ENCODE measurements around the gene GPR162. TPM values are rescaled to one million over a fixed set of nuclear protein-coding genes. Genes with fewer than 3 reads are reported as not detected.

The GPR162 gene
- total RNA-seq, 1 donor: 4.2 TPM

DNA sequence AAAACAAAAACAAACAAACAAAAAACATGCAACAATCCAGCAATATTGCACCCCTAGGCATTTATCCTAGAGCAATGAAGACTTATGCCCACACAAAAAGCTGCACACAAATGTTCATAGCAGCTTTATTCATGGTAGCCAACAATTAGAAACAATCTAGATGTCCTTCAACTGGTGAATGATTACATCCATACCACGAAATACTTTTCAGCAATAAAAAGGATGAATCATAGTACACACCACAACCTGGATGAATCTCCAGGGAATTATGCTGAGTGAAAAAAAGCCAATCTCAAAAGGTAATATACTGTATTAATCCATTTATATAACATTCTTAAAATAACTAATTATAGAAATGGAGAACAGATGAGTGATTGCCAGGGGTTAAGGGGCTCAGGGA is 14.5 kb upstream of the GPR162 start:
- no peak overlapping the region for H3K4me3 ChIP-seq (ENCODE audit: low read length)
- peaks cover 1% of the 10 kb centered on the region for H3K4me1 ChIP-seq (ENCODE audit: insufficient read depth, low read length)
- no peaks in the 10 kb centered on the region for H3K9me3 ChIP-seq (ENCODE audit: low read depth, low read length)
- no peaks in the 10 kb centered on the region for H3K27me3 ChIP-seq (ENCODE audit: insufficient read depth, low read length)

- Histone ChIP-seq H3K27me3 (ENCODE audit: insufficient read depth, low read length) (no peaks in the 10 kb centered on the region), H3K4me3 (ENCODE audit: low read length) (no peak overlapping the region), H3K9me3 (ENCODE audit: low read depth, low read length) (no peaks in the 10 kb centered on the region), H3K4me1 (ENCODE audit: insufficient read depth, low read length) (peaks cover 12% of the 10 kb centered on the region)
Measured at GRCh38 chr12:6809056-6809455, 12.6 kb upstream of the GPR162 start.

- H3K4me3 ChIP-seq (ENCODE audit: low read length): no peak overlapping the region
- peaks cover 12% of the 10 kb centered on the region for H3K4me1 ChIP-seq (ENCODE audit: insufficient read depth, low read length)
- H3K9me3 ChIP-seq (ENCODE audit: low read depth, low read length): no peaks in the 10 kb centered on the region
- H3K27me3 ChIP-seq (ENCODE audit: insufficient read depth, low read length): no peaks in the 10 kb centered on the region
Measured at GRCh38 chr12:6810758-6811157, 10.9 kb upstream of the GPR162 start.

- Histone ChIP-seq H3K4me3 (ENCODE audit: low read length) (no peak overlapping the region), H3K9me3 (ENCODE audit: low read depth, low read length) (no peaks in the 10 kb centered on the region), H3K4me1 (ENCODE audit: insufficient read depth, low read length) (peaks cover 12% of the 10 kb centered on the region), H3K27me3 (ENCODE audit: insufficient read depth, low read length) (no peaks in the 10 kb centered on the region)
Measured at GRCh38 chr12:6813363-6813762, 8.3 kb upstream of the GPR162 start.

DNA sequence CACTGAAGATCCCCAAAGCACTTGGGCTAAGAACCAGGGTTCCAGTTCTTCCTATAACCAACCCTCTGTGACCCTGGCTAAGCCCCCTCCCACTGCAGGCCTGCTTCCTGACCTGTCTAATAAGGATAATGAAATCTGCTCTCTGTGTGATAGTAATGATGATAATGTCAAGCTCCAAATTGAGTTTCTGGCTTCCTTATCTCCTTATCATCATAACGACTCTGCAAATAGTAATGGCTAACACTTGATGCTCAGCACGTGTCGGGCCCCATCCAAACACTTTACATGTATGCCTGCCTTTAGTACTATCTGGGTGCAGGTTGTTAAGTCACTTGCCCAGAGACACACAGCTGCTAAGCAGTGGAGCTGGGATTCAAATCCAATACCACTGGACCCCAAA is 5.0 kb upstream of the GPR162 start:
- H3K4me1 ChIP-seq (ENCODE audit: insufficient read depth, low read length): peaks cover 24% of the 10 kb centered on the region
- no peaks in the 10 kb centered on the region for H3K9me3 ChIP-seq (ENCODE audit: low read depth, low read length)
- no peak overlapping the region for H3K4me3 ChIP-seq (ENCODE audit: low read length)

GRCh38 chr12:6817098-6817497 is 4.5 kb upstream of the GPR162 start:
- no peak overlapping the region for H3K4me3 ChIP-seq (ENCODE audit: low read length)
- H3K27me3 ChIP-seq (ENCODE audit: insufficient read depth, low read length): peaks cover 2% of the 10 kb centered on the region
- H3K4me1 ChIP-seq (ENCODE audit: insufficient read depth, low read length): peaks cover 28% of the 10 kb centered on the region
- H3K9me3 ChIP-seq (ENCODE audit: low read depth, low read length): no peaks in the 10 kb centered on the region

More for the DNA sequence above, 5.0 kb upstream of the GPR162 start:
- H3K27me3 ChIP-seq (ENCODE audit: insufficient read depth, low read length): no peaks in the 10 kb centered on the region

DNA sequence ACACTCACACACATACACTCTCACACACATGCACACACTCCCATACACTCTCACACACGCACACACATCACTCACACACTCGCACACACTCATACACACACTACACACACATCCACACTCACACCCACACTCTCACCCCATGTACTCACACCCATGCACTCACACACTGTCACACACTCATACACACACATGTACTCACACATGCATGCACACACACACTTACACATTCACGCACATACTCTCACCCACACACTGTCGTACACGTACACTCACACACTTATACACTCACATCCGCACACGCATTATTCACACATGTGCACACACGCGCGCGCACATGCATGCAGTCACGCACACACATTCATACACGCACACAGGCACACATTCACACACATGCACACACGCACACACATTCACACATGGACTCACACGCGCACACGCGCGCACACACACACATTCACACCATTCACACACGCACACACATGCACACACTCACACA is 3.9 kb upstream of the GPR162 start:
- Histone ChIP-seq H3K4me3 (ENCODE audit: low read length) (no peak overlapping the region), H3K4me1 (ENCODE audit: insufficient read depth, low read length) (peaks cover 25% of the 10 kb centered on the region), H3K9me3 (ENCODE audit: low read depth, low read length) (no peaks in the 10 kb centered on the region), H3K27me3 (ENCODE audit: insufficient read depth, low read length) (peaks cover 5% of the 10 kb centered on the region)

DNA sequence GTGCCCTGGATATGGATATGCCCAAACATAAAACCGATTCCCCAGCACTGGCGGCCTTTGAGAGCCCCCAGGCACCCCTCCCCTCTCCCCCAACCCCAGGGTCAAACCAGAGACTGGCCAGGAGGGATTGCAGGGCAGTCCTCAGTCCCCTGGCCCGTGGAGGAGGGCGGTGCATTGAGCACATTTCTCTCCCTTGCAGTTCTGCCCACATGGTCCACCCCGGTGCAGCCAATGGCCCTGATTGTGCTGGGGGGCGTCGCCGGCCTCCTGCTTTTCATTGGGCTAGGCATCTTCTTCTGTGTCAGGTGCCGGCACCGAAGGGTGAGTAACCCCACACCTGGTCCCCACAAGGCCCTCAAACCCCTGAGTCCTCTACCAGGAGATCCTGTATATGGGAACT is 3.4 kb upstream of the GPR162 start:
- peaks cover 20% of the 10 kb centered on the region for H3K4me1 ChIP-seq (ENCODE audit: insufficient read depth, low read length)
- no peaks in the 10 kb centered on the region for H3K9me3 ChIP-seq (ENCODE audit: low read depth, low read length)
- peaks cover 5% of the 10 kb centered on the region for H3K27me3 ChIP-seq (ENCODE audit: insufficient read depth, low read length)
- H3K4me3 ChIP-seq (ENCODE audit: low read length): no peak overlapping the region

DNA sequence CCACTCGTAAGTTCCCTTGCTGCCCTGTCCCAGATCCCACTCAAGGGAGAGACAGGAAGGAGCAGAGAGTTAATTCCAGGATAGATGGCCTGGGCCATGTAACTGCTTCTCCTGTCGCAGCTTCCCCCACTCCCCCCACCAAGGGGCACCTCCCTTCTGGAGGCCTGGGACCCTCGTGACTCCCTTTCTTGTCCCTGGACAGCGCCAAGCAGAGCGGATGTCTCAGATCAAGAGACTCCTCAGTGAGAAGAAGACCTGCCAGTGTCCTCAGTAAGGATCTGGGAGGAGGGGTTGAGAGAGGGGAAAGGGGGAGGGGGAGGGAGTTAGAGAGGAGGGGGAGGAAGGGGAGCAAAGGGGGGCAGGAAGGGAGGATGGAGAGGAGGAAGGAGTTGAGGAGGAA is 3.0 kb upstream of the GPR162 start:
- no peaks in the 10 kb centered on the region for H3K9me3 ChIP-seq (ENCODE audit: low read depth, low read length)
- H3K4me1 ChIP-seq (ENCODE audit: insufficient read depth, low read length): peaks cover 20% of the 10 kb centered on the region
- peaks cover 5% of the 10 kb centered on the region for H3K27me3 ChIP-seq (ENCODE audit: insufficient read depth, low read length)
- H3K4me3 ChIP-seq (ENCODE audit: low read length): no peak overlapping the region

GRCh38 chr12:6819106-6820030 is 2.3 kb upstream of the GPR162 start:
- Histone ChIP-seq H3K9me3 (ENCODE audit: low read depth, low read length) (no peaks in the 10 kb centered on the region), H3K27me3 (ENCODE audit: insufficient read depth, low read length) (peaks cover 5% of the 10 kb centered on the region), H3K4me3 (ENCODE audit: low read length) (no peak overlapping the region), H3K4me1 (ENCODE audit: insufficient read depth, low read length) (peaks cover 20% of the 10 kb centered on the region)

- no peak overlapping the region for H3K4me3 ChIP-seq (ENCODE audit: low read length)
- peaks cover 5% of the 10 kb centered on the region for H3K27me3 ChIP-seq (ENCODE audit: insufficient read depth, low read length)
- H3K9me3 ChIP-seq (ENCODE audit: low read depth, low read length): no peaks in the 10 kb centered on the region
- peaks cover 20% of the 10 kb centered on the region for H3K4me1 ChIP-seq (ENCODE audit: insufficient read depth, low read length)
Measured at GRCh38 chr12:6820166-6820565, 1.5 kb upstream of the GPR162 start.

GRCh38 chr12:6822426-6823135 is 960 bp downstream of the GPR162 start:
- peaks cover 24% of the 10 kb centered on the region for H3K4me1 ChIP-seq (ENCODE audit: insufficient read depth, low read length)
- no peak overlapping the region for H3K4me3 ChIP-seq (ENCODE audit: low read length)
- no peaks in the 10 kb centered on the region for H3K9me3 ChIP-seq (ENCODE audit: low read depth, low read length)
- peaks cover 23% of the 10 kb centered on the region for H3K27me3 ChIP-seq (ENCODE audit: insufficient read depth, low read length)

DNA sequence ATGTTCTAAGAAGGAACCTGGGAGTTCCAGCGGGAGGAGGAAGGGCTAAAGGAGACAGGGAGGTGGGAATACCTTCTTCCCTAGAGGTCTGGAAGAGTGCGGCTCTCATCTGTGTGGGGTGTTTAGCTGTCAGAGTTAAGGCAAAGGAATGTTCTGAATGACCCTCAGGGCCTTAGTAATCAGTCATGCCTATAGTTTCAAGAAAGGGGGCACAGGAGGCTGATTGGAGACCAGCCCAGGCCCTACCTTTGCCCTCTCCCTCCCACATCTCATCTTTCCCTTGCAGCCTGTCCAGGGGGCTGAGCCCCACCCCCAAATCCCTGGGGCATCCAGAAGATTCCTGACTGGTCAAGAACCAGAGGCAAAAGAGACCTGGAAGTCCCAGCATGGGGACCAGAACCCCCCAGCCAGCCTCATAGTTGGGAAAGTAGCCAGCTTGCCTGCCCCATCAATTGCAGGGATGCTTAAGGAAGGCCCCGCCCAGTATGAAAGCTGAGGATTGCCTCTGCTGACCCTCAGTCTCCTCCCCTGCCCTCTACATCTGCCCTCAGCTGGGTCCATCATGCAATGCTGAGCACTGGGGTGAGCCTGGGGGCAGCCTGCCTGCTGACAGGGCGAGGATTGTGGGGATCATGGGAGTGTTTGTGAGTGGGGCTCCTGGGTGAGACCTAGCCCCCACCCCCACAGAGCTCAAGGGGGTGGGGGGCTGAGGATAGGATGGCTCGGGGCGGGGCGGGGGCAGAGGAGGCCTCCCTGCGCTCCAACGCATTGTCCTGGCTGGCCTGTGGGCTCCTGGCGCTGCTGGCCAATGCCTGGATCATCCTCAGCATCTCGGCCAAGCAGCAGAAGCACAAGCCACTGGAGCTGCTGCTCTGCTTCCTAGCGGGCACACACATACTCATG is 1.8 kb downstream of the GPR162 start:
- Histone ChIP-seq H3K4me1 (ENCODE audit: insufficient read depth, low read length) (peaks cover 28% of the 10 kb centered on the region), H3K4me3 (ENCODE audit: low read length) (no peak overlapping the region)

GRCh38 chr12:6824085-6824775 is 2.6 kb downstream of the GPR162 start:
- H3K4me1 ChIP-seq (ENCODE audit: insufficient read depth, low read length): peaks cover 36% of the 10 kb centered on the region
- no peak overlapping the region for H3K4me3 ChIP-seq (ENCODE audit: low read length)
- peaks cover 30% of the 10 kb centered on the region for H3K27me3 ChIP-seq (ENCODE audit: insufficient read depth, low read length)
- no peaks in the 10 kb centered on the region for H3K9me3 ChIP-seq (ENCODE audit: low read depth, low read length)

More for the DNA sequence above, 1.8 kb downstream of the GPR162 start:
- Histone ChIP-seq H3K9me3 (ENCODE audit: low read depth, low read length) (no peaks in the 10 kb centered on the region), H3K27me3 (ENCODE audit: insufficient read depth, low read length) (peaks cover 25% of the 10 kb centered on the region)
